HCT116 (cell line): ENCODE measurements around the gene ZNF165. TPM values are rescaled to one million over a fixed set of nuclear protein-coding genes. Genes with fewer than 3 reads are reported as not detected.
"Not testable (repeated sequence)": the region's sequence is repeated elsewhere in the genome, so short reads cannot be mapped to it uniquely, and the experiment has no call there.

Source experiments
- ATAC-seq: fragments of 200-7000 bp; cut with Tn5 transposase; 2 replicates; pipeline ENCODE4 v1.9.1; 2020; ENCODE audit warnings: mild to moderate bottlenecking, moderate library complexity
- BruUV-seq: library from RNA; stranded (reverse); fragments of 400-500 nt; replicated peaks from 2 replicates; lab custom pipeline; 2021; lab: Mats Ljungman, UMichigan
- CTCF ChIA-PET: fragments of 300-600 bp; sonication (Branson Sonifier 250); formaldehyde crosslinking; loops from one replicate; lab custom pipeline; 2021; ENCODE audit warnings: antibody characterized with exemption; lab: Charles Lee
- POLR2A ChIA-PET: fragments of 300-600, 350-600 bp; sonication (Branson Sonifier 250); formaldehyde crosslinking; loops from one replicate; lab custom pipeline; 2021; ENCODE audit warnings: antibody characterized with exemption; lab: Charles Lee
- RAD21 ChIA-PET, 2 experiments: fragments of 300-600 bp; sonication (Branson Sonifier 250); formaldehyde crosslinking; loops; one replicate each; lab custom pipeline; 2023; ENCODE audit warnings: low total read pairs in 2 of 2; ENCODE audit not compliant: uncharacterized antibody in 2 of 2, unreplicated experiment in 2 of 2, low non-redundant PET in 1 of 2; lab: Charles Lee
- DNase-seq: peaks from one replicate; pipeline ENCODE4 v3.0.0-alpha.2; 2010; ENCODE audit warnings: low read depth, low spot score
- H2AFZ ChIP-seq: fragments of 200-600 bp; shearing (Covaris generic), sonication (generic); 2 replicates; pipeline ENCODE4 v1.6.1; 2017; ENCODE audit warnings: low read depth, mixed run types, mixed read lengths, antibody characterized with exemption, low read length; ENCODE audit not compliant: poor library complexity, severe bottlenecking
- H3K27ac ChIP-seq: 2 replicates; pipeline ENCODE4 v1.5.1; 2012; ENCODE audit warnings: low read depth, low read length
- H3K27me3 ChIP-seq: fragments of 200-600 bp; sonication (generic); 2 replicates; pipeline ENCODE4 v1.6.1; 2016; ENCODE audit warnings: mixed run types, low read length, mixed read lengths; ENCODE audit not compliant: insufficient read depth
- H3K36me3 ChIP-seq, 2 experiments: fragments of 200-500 bp in 1 of 2; fragments of 200-600 bp in 1 of 2; sonication (Bioruptor generic) in 1 of 2; sonication (generic) in 1 of 2; 2 replicates each; pipeline versions ENCODE4 v1.5.1 to v1.6.1; 2014 to 2016; ENCODE audit warnings: low read length in 2 of 2, inconsistent platforms in 1 of 2, mixed read lengths in 1 of 2, mixed run types in 1 of 2; ENCODE audit not compliant: insufficient read depth in 2 of 2, control insufficient read depth in 1 of 2
- H3K4me1 ChIP-seq, 2 experiments: fragments of 200-600 bp in 1 of 2; sonication (generic) in 1 of 2; 2 replicates each; pipeline versions ENCODE4 v1.5.1 to v1.6.1; 2012 to 2017; ENCODE audit warnings: low read length in 2 of 2, inconsistent platforms in 1 of 2, mild to moderate bottlenecking in 1 of 2, mixed read lengths in 1 of 2, mixed run types in 1 of 2, moderate library complexity in 1 of 2; ENCODE audit not compliant: insufficient read depth in 2 of 2, control insufficient read depth in 1 of 2
- H3K4me2 ChIP-seq: fragments of 200-600 bp; sonication (generic); 2 replicates; pipeline ENCODE4 v1.6.1; 2017; ENCODE audit warnings: mixed run types, low read length, mixed read lengths
- H3K4me3 ChIP-seq, 2 experiments: fragments of 200-600 bp in 1 of 2; sonication (generic) in 1 of 2; replicated peaks in 1 of 2; 2 replicates each; pipeline ENCODE4 v1.5.1; 2011 to 2016; ENCODE audit warnings: low read length in 2 of 2, control low read depth in 1 of 2, low read depth in 1 of 2, mild to moderate bottlenecking in 1 of 2, mixed read lengths in 1 of 2, mixed run types in 1 of 2
- H3K79me2 ChIP-seq: fragments of 200-600 bp; sonication (generic); 2 replicates; pipeline ENCODE4 v1.6.1; 2017; ENCODE audit warnings: mild to moderate bottlenecking, mixed run types, low read length, moderate library complexity, mixed read lengths; ENCODE audit not compliant: insufficient read depth
- H3K9ac ChIP-seq: fragments of 200-600 bp; sonication (generic); 2 replicates; pipeline ENCODE4 v1.6.1; 2016; ENCODE audit warnings: low read length, mixed read lengths
- H3K9me2 ChIP-seq: fragments of 200-600 bp; sonication (generic), shearing (Covaris generic); 2 replicates; pipeline ENCODE4 v1.6.1; 2017; ENCODE audit warnings: mixed run types, mild to moderate bottlenecking, moderate library complexity; ENCODE audit not compliant: insufficient read depth
- H3K9me3 ChIP-seq, 2 experiments: fragments of 200-500 bp in 1 of 2; fragments of 200-600 bp in 1 of 2; sonication (Bioruptor generic) in 1 of 2; sonication (generic) in 1 of 2; 2 replicates each; pipeline ENCODE4 v1.6.1; 2014 to 2017; ENCODE audit warnings: low read length in 2 of 2, mixed read lengths in 2 of 2, inconsistent platforms in 1 of 2, low read depth in 1 of 2, mild to moderate bottlenecking in 1 of 2, mixed run types in 1 of 2, moderate library complexity in 1 of 2; ENCODE audit not compliant: control insufficient read depth in 1 of 2, insufficient read depth in 1 of 2
- H4K20me1 ChIP-seq: fragments of 200-600 bp; sonication (generic), shearing (Covaris generic); 2 replicates; pipeline ENCODE4 v1.6.1; 2017; ENCODE audit warnings: mixed run types, mild to moderate bottlenecking, moderate library complexity; ENCODE audit not compliant: insufficient read depth
- ATF3 ChIP-seq: IDR thresholded peaks from 2 replicates; pipeline ENCODE4 v1.6.1; 2012
- CBX3 ChIP-seq: IDR thresholded peaks from 2 replicates; pipeline ENCODE4 v1.6.1; 2012; ENCODE audit warnings: low read depth
- CEBPB ChIP-seq: IDR thresholded peaks from 2 replicates; pipeline ENCODE4 v1.6.1; 2012; ENCODE audit warnings: low read depth
- CTCF ChIP-seq, 3 experiments: fragments of 200-600 bp in 1 of 3; sonication (generic) in 1 of 3; IDR thresholded peaks in 2 of 3; conservative IDR thresholded peaks in 1 of 3; 2 replicates each; pipeline ENCODE4 v1.5.1; 2012 to 2017; ENCODE audit warnings: low read depth in 2 of 3, low read length in 2 of 3, antibody characterized with exemption in 1 of 3, borderline replicate concordance in 1 of 3, control low read depth in 1 of 3, mild to moderate bottlenecking in 1 of 3, mixed read lengths in 1 of 3, mixed run types in 1 of 3, moderate library complexity in 1 of 3; ENCODE audit not compliant: insufficient read depth in 1 of 3
- EGR1 ChIP-seq: IDR thresholded peaks from 2 replicates; pipeline ENCODE4 v1.6.1; 2012; ENCODE audit warnings: low read depth
- FOSL1 ChIP-seq: IDR thresholded peaks from 2 replicates; pipeline ENCODE4 v1.6.1; 2012; ENCODE audit warnings: low read depth
- JUND ChIP-seq: IDR thresholded peaks from 2 replicates; pipeline ENCODE4 v1.6.1; 2012
- POLR2A ChIP-seq: IDR thresholded peaks from 2 replicates; pipeline ENCODE4 v1.7.0; 2011; ENCODE audit warnings: borderline replicate concordance; ENCODE audit not compliant: insufficient read depth, insufficient read length; ENCODE audit errors: extremely low read depth
- POLR2AphosphoS5 ChIP-seq: IDR thresholded peaks from 2 replicates; pipeline ENCODE4 v1.6.1; 2011; ENCODE audit warnings: mild to moderate bottlenecking, low read depth, low read length, moderate library complexity
- RAD21 ChIP-seq: IDR thresholded peaks from 2 replicates; pipeline ENCODE4 v1.6.1; 2012; ENCODE audit warnings: low read depth, mild to moderate bottlenecking
- SIN3A ChIP-seq: IDR thresholded peaks from 2 replicates; pipeline ENCODE4 v1.6.1; 2012; ENCODE audit warnings: low read depth
- SP1 ChIP-seq: IDR thresholded peaks from 2 replicates; pipeline ENCODE4 v1.6.1; 2012; ENCODE audit warnings: low read depth
- TCF7L2 ChIP-seq: IDR thresholded peaks from 2 replicates; pipeline ENCODE4 v1.7.0; 2011; ENCODE audit warnings: borderline replicate concordance, inconsistent platforms; ENCODE audit not compliant: insufficient read depth, insufficient read length; ENCODE audit errors: extremely low read depth
- YY1 ChIP-seq: IDR thresholded peaks from 2 replicates; pipeline ENCODE4 v1.6.1; 2011; ENCODE audit warnings: low read length, low read depth, moderate library complexity, mild to moderate bottlenecking; ENCODE audit not compliant: insufficient replicate concordance; ENCODE audit errors: extremely low read depth
- ZBTB33 ChIP-seq: IDR thresholded peaks from 2 replicates; pipeline ENCODE4 v1.6.1; 2011; ENCODE audit warnings: mild to moderate bottlenecking, low read length, moderate library complexity; ENCODE audit not compliant: insufficient replicate concordance; ENCODE audit errors: extremely low read depth
- ZNF274 ChIP-seq: fragments of 200-500 bp; sonication (Bioruptor generic); IDR thresholded peaks from 2 replicates; pipeline ENCODE4 v1.6.1; 2014; ENCODE audit warnings: mild to moderate bottlenecking, low read depth, low read length, inconsistent platforms
- intact Hi-C: fragments of 100-400 bp; cut with micrococcal nuclease; formaldehyde crosslinking; loops from 2 replicates; pipeline ENCODE4 v1.10.0; 2022
- total RNA-seq: library from RNA; stranded (reverse); gene quantifications from one replicate; pipeline ENCODE4 v1.2.1, GENCODE V29; 2021; ENCODE audit not compliant: unreplicated experiment

ZNF165 gene
- total RNA-seq, 1 experiment from 2014 or later: 11.2 TPM

GRCh38 chr6:28121876-28122275 is 41.5 kb downstream of the ZNF165 start:
- Histone ChIP-seq H4K20me1 (no peaks in the 10 kb centered on the region), H3K4me2 (no peak overlapping the region), H3K9me3 (no peaks in the 10 kb centered on the region), H3K27me3 (no peaks in the 10 kb centered on the region), H2AFZ (no peak overlapping the region), H3K4me3 (no peak overlapping the region), H3K9me2 (no peaks in the 10 kb centered on the region), H3K4me1 (peaks cover 7 to 12% of the 10 kb centered on the region in 2 experiments; a peak in 2 of 4 replicates), H3K27ac (no peak overlapping the region), H3K9ac (no peak overlapping the region), H3K79me2 (peaks cover 28% of the 10 kb centered on the region), H3K36me3 (peaks cover 6 to 16% of the 10 kb centered on the region in 2 experiments; a peak in 2 of 4 replicates)
- TF ChIP-seq FOSL1 (no peak), ZNF274 (no peak), CBX3 (no peak), YY1 (no peak), TCF7L2 (no peak), CTCF (IDR thresholded peaks at IDR 0.05 in 2 of 3, conservative IDR thresholded peaks at IDR 0.05 in 1 of 3; ENCODE audit: borderline replicate concordance in 1 of 3, insufficient read depth in 1 of 3, low read depth in 2 of 3, low read length in 2 of 3) (no peak), POLR2A (no peak), RAD21 (no peak), JUND (no peak), ATF3 (no peak), SIN3A (no peak), POLR2AphosphoS5 (no peak), ZBTB33 (no peak), EGR1 (no peak), CEBPB (no peak), SP1 (no peak)
- ChIA-PET POLR2A (no interaction called here), RAD21 (no interaction called here), CTCF (no interaction called here)
- intact Hi-C loops: no loop called here
- DNase-seq (no peak), ATAC-seq (no peak)
- no TSS peak for BruUV-seq

GRCh38 chr6:28122283-28122682 is 41.9 kb downstream of the ZNF165 start:
- H3K27me3 ChIP-seq, RAD21 ChIA-PET, DNase-seq, H3K27ac ChIP-seq, H2AFZ ChIP-seq, POLR2A ChIA-PET, H3K4me3 ChIP-seq, H3K9ac ChIP-seq, BruUV-seq, ATAC-seq, H4K20me1 ChIP-seq, H3K4me2 ChIP-seq, H3K9me3 ChIP-seq, H3K9me2 ChIP-seq, intact Hi-C loops, CTCF ChIA-PET: not testable (repeated sequence)
- Histone ChIP-seq H3K79me2 (peaks cover 32% of the 10 kb centered on the region), H3K36me3 (peaks cover 6 to 17% of the 10 kb centered on the region in 2 experiments; a peak in 2 of 4 replicates), H3K4me1 (peaks cover 7 to 12% of the 10 kb centered on the region in 2 experiments; a peak in 2 of 4 replicates)
